Astrocyte (in vitro differentiated cells and primary cell): ENCODE results near the gene SLC25A25. TPM values are rescaled to one million over a fixed set of nuclear protein-coding genes. Genes with fewer than 3 reads are reported as not detected.

Experiments used
- DNase-seq: peaks from one replicate; pipeline ENCODE4 v3.0.0-alpha.2; 2010; ENCODE audit warnings: low read depth
- FAIRE-seq: peaks from 2 replicates; lab custom pipeline; 2011; peaks lifted over from hg19 to GRCh38; lab: Jason Lieb, UNC
- H2AFZ ChIP-seq: 2 replicates; pipeline ENCODE4 v1.6.0; 2012; ENCODE audit warnings: low read depth, low read length, inconsistent platforms
- H3K27ac ChIP-seq: 2 replicates; pipeline ENCODE4 v1.5.1; 2011; ENCODE audit warnings: low read depth, low read length, inconsistent platforms
- H3K27me3 ChIP-seq: 2 replicates; pipeline ENCODE4 v1.6.0; 2011; ENCODE audit warnings: low read length, inconsistent platforms; ENCODE audit not compliant: insufficient read depth
- H3K36me3 ChIP-seq: 2 replicates; pipeline ENCODE4 v1.5.1; 2011; ENCODE audit warnings: low read length, inconsistent platforms; ENCODE audit not compliant: insufficient read depth
- H3K4me1 ChIP-seq: 2 replicates; pipeline ENCODE4 v1.5.1; 2011; ENCODE audit warnings: low read length, inconsistent platforms; ENCODE audit not compliant: insufficient read depth
- H3K4me2 ChIP-seq: 2 replicates; pipeline ENCODE4 v1.6.0; 2012; ENCODE audit warnings: low read length, inconsistent platforms
- H3K4me3 ChIP-seq: 2 replicates; pipeline ENCODE4 v1.5.1; 2011; ENCODE audit warnings: low read depth, mild to moderate bottlenecking, low read length, inconsistent platforms; ENCODE audit not compliant: insufficient read depth
- H3K79me2 ChIP-seq: 2 replicates; pipeline ENCODE4 v1.6.0; 2012; ENCODE audit warnings: mild to moderate bottlenecking, low read length, inconsistent platforms; ENCODE audit not compliant: insufficient read depth
- H3K9ac ChIP-seq: 2 replicates; pipeline ENCODE4 v1.6.0; 2012; ENCODE audit warnings: mild to moderate bottlenecking, low read length, inconsistent platforms
- H3K9me3 ChIP-seq: 2 replicates; pipeline ENCODE4 v1.5.1; 2012; ENCODE audit warnings: low read depth, mild to moderate bottlenecking, low read length, inconsistent platforms; ENCODE audit not compliant: insufficient read depth
- H4K20me1 ChIP-seq: 2 replicates; pipeline ENCODE4 v1.6.0; 2012; ENCODE audit warnings: low read length, inconsistent platforms; ENCODE audit not compliant: insufficient read depth
- H3K27ac Mint-ChIP-seq: one replicate; pipeline ENCODE4 v1.8.0; 2021; ENCODE audit warnings: mild to moderate bottlenecking, mixed read lengths; ENCODE audit not compliant: unreplicated experiment
- H3K27me3 Mint-ChIP-seq: one replicate; pipeline ENCODE4 v1.8.0; 2021; ENCODE audit warnings: low read depth, mixed read lengths; ENCODE audit not compliant: unreplicated experiment
- H3K36me3 Mint-ChIP-seq: one replicate; pipeline ENCODE4 v1.8.0; 2021; ENCODE audit warnings: low read depth, mixed read lengths; ENCODE audit not compliant: unreplicated experiment
- H3K4me1 Mint-ChIP-seq: one replicate; pipeline ENCODE4 v1.8.0; 2021; ENCODE audit warnings: low read depth, mixed read lengths; ENCODE audit not compliant: unreplicated experiment
- H3K4me3 Mint-ChIP-seq: one replicate; pipeline ENCODE4 v1.8.0; 2021; ENCODE audit warnings: mild to moderate bottlenecking, moderate library complexity, mixed read lengths; ENCODE audit not compliant: unreplicated experiment
- H3K9me3 Mint-ChIP-seq: one replicate; pipeline ENCODE4 v1.8.0; 2021; ENCODE audit warnings: mild to moderate bottlenecking, mixed read lengths; ENCODE audit not compliant: unreplicated experiment
- CTCF ChIP-seq: IDR thresholded peaks from 2 replicates; pipeline ENCODE4 v1.5.1; 2011; ENCODE audit warnings: low read depth, mild to moderate bottlenecking, inconsistent platforms, low read length, moderate library complexity; ENCODE audit not compliant: insufficient read depth
- EZH2 ChIP-seq: IDR thresholded peaks from 2 replicates; pipeline ENCODE4 v1.6.1; 2012; ENCODE audit warnings: mild to moderate bottlenecking, low read length, inconsistent platforms; ENCODE audit not compliant: insufficient read depth
- total RNA-seq: library from RNA; stranded (reverse); gene quantifications from 2 replicates; pipeline ENCODE4 v1.2.1, GENCODE V29; 2021

SLC25A25 gene
- total RNA-seq, 1 donor from 2014 or later: 14.4 TPM

DNA sequence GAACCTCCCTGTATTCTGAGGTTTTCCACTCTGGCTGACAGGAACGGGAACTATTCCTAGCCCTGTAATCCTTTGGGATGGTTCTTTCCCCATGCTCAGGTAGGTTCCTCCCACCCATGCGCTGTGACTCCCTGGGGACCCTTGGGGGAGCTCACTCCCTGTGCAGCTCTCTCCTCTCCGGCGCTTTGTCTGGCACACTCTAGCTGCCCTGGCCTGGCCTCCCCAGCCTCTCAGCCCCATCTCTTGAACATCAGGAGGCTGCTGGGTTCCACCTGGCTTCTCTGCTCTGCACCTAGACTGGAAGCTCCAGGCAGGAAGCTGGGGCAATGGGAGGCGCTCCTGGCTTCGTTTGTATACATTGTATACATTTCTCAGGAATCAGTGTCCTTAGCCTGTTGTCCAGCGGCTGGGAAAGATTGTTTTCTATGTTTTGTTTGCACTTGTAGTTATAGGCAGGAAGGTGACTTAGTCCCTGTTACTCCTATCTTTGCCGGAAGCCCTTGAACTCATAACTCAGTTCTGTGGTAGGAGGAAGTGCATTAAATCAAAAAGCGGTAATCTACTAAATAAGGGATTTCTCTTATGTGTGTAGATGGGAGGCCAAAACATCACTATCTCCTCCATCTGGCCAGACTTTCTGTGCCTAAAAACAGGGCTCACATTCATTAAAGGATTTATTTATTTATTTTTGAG, 20.4 kb downstream of the SLC25A25 start:
- TF ChIP-seq EZH2: no peak
- TF ChIP-seq CTCF: no peak
- FAIRE-seq (no peak), DNase-seq (no peak)
- Mint-ChIP-seq H3K27me3 (no peaks in the 10 kb centered on the region), H3K27ac (no peak overlapping the region), H3K36me3 (peaks cover 4% of the 10 kb centered on the region), H3K9me3 (no peaks in the 10 kb centered on the region), H3K4me1 (peaks cover 6% of the 10 kb centered on the region), H3K4me3 (no peak overlapping the region)
- no peak overlapping the region for H3K4me3 ChIP-seq
- no peaks in the 10 kb centered on the region for H3K27me3 ChIP-seq
- peaks cover 26% of the 10 kb centered on the region for H3K4me1 ChIP-seq
- H2AFZ ChIP-seq: no peak overlapping the region
- no peak overlapping the region for H3K4me2 ChIP-seq
- H3K79me2 ChIP-seq: peaks cover 76% of the 10 kb centered on the region
- H3K9ac ChIP-seq: no peak overlapping the region
- no peaks in the 10 kb centered on the region for H3K9me3 ChIP-seq
- no peak overlapping the region for H3K27ac ChIP-seq
- peaks cover 4% of the 10 kb centered on the region for H3K36me3 ChIP-seq
- peaks cover 20% of the 10 kb centered on the region for H4K20me1 ChIP-seq

- Histone ChIP-seq H2AFZ (no peak overlapping the region), H3K36me3 (peaks cover 4% of the 10 kb centered on the region), H3K27me3 (no peaks in the 10 kb centered on the region), H3K4me3 (no peak overlapping the region), H3K4me1 (peaks cover 34% of the 10 kb centered on the region), H3K79me2 (peaks cover 73% of the 10 kb centered on the region), H3K9ac (no peak overlapping the region), H4K20me1 (peaks cover 18% of the 10 kb centered on the region), H3K27ac (no peak overlapping the region), H3K4me2 (no peak overlapping the region), H3K9me3 (no peaks in the 10 kb centered on the region)
- TF ChIP-seq CTCF (no peak), EZH2 (no peak)
- Mint-ChIP-seq H3K9me3 (no peaks in the 10 kb centered on the region), H3K27ac (no peak overlapping the region), H3K36me3 (peaks cover 4% of the 10 kb centered on the region), H3K4me3 (no peak overlapping the region), H3K27me3 (no peaks in the 10 kb centered on the region), H3K4me1 (peaks cover 9% of the 10 kb centered on the region)
- DNase-seq: no peak
- FAIRE-seq: no peak
Observed at GRCh38 chr9:128089299-128089698, 21.3 kb downstream of the SLC25A25 start.

- H3K4me1 Mint-ChIP-seq: peaks cover 15% of the 10 kb centered on the region
Observed at GRCh38 chr9:128091144-128091543, 23.1 kb downstream of the SLC25A25 start.

More at GRCh38 chr9:128091144-128091543, 23.1 kb downstream of the SLC25A25 start:
- H3K9ac ChIP-seq: peak overlapping the region; percentile 76
- peaks cover 79% of the 10 kb centered on the region for H3K79me2 ChIP-seq
- Mint-ChIP-seq H3K27me3 (no peaks in the 10 kb centered on the region), H3K4me3 (no peak overlapping the region), H3K36me3 (peaks cover 2% of the 10 kb centered on the region), H3K27ac (no peak overlapping the region), H3K9me3 (no peaks in the 10 kb centered on the region)
- H3K27me3 ChIP-seq: no peaks in the 10 kb centered on the region
- peak overlapping the region; percentile 53 for H2AFZ ChIP-seq
- peaks cover 20% of the 10 kb centered on the region for H4K20me1 ChIP-seq
- no peaks in the 10 kb centered on the region for H3K9me3 ChIP-seq
- peaks cover 44% of the 10 kb centered on the region for H3K4me1 ChIP-seq
- H3K36me3 ChIP-seq: peaks cover 4% of the 10 kb centered on the region
- peak overlapping the region; percentile 79 for H3K4me2 ChIP-seq
- no peak for FAIRE-seq
- peak; percentile 92 for DNase-seq
- peak overlapping the region; percentile 57 for H3K27ac ChIP-seq
- peak overlapping the region; percentile 56 for H3K4me3 ChIP-seq
- TF ChIP-seq CTCF (no peak), EZH2 (no peak)
